PC-9 (cell line): ENCODE data around the gene SNX11. TPM values are rescaled to one million over a fixed set of nuclear protein-coding genes. Genes with fewer than 3 reads are reported as not detected.

ENCODE experiments used
- BruUV-seq: library from RNA; stranded (reverse); fragments of 400-500 nt; replicated peaks from 2 replicates; lab custom pipeline; 2021; lab: Mats Ljungman, UMichigan
- CTCF ChIA-PET: fragments of 300-600 bp; sonication (Branson Sonifier 250); formaldehyde crosslinking; loops from one replicate; lab custom pipeline; 2022; ENCODE audit warnings: antibody characterized with exemption; lab: Charles Lee
- POLR2A ChIA-PET: fragments of 300-600 bp; sonication (Branson Sonifier 250); formaldehyde crosslinking; loops from one replicate; lab custom pipeline; 2022; ENCODE audit warnings: antibody characterized with exemption; ENCODE audit not compliant: unreplicated experiment; lab: Charles Lee
- DNase-seq, 2 experiments: peaks; one replicate each; pipeline versions ENCODE4 v3.0.0 to v3.0.0-alpha.2; 2015 to 2022; ENCODE audit warnings: mixed read lengths in 1 of 2
- H2AFZ ChIP-seq: fragments of 200-600 bp; sonication (generic); 2 replicates; pipeline ENCODE4 v1.8.1; 2017; ENCODE audit warnings: antibody characterized with exemption
- H3F3A ChIP-seq: fragments of 200-600 bp; sonication (generic); 2 replicates; pipeline ENCODE4 v1.8.1; 2017; ENCODE audit warnings: antibody characterized with exemption, mild to moderate bottlenecking, low read depth; ENCODE audit not compliant: insufficient read depth
- H3K27ac ChIP-seq: fragments of 200-600 bp; sonication (generic); 2 replicates; pipeline ENCODE4 v1.6.1; 2016; ENCODE audit warnings: mixed run types
- H3K27me3 ChIP-seq: fragments of 200-600 bp; sonication (generic); 2 replicates; pipeline ENCODE4 v1.6.1; 2016; ENCODE audit warnings: low read depth, mixed run types; ENCODE audit not compliant: insufficient read depth
- H3K36me3 ChIP-seq: fragments of 200-600 bp; sonication (generic); 2 replicates; pipeline ENCODE4 v1.6.1; 2016; ENCODE audit warnings: low read depth, mixed run types
- H3K4me1 ChIP-seq: fragments of 200-600 bp; sonication (generic); replicated peaks from 2 replicates; pipeline ENCODE4 v1.6.1; 2016; ENCODE audit warnings: mixed run types; ENCODE audit not compliant: insufficient read depth
- H3K4me2 ChIP-seq: fragments of 200-600 bp; sonication (generic); 2 replicates; pipeline ENCODE4 v1.6.1; 2017; ENCODE audit warnings: mixed run types
- H3K4me3 ChIP-seq: fragments of 200-600 bp; sonication (generic); 2 replicates; pipeline ENCODE4 v1.6.1; 2016; ENCODE audit warnings: mixed run types
- H3K79me2 ChIP-seq: fragments of 200-600 bp; sonication (generic); 2 replicates; pipeline ENCODE4 v1.6.1; 2017; ENCODE audit warnings: low read depth, mixed run types
- H3K9me2 ChIP-seq: fragments of 200-600 bp; sonication (generic); 2 replicates; pipeline ENCODE4 v1.8.1; 2017; ENCODE audit warnings: mild to moderate bottlenecking; ENCODE audit not compliant: insufficient read depth
- H3K9me3 ChIP-seq: fragments of 200-600 bp; sonication (generic); 2 replicates; pipeline ENCODE4 v1.8.1; 2016; ENCODE audit warnings: low read depth; ENCODE audit not compliant: insufficient read depth
- H4K20me1 ChIP-seq: fragments of 200-600 bp; sonication (generic); 2 replicates; pipeline ENCODE4 v1.8.1; 2017; ENCODE audit not compliant: insufficient read depth
- EZH2 ChIP-seq: fragments of 200-600 bp; sonication (generic); IDR thresholded peaks from 2 replicates; pipeline ENCODE4 v1.8.0; 2017; ENCODE audit warnings: antibody characterized with exemption, low read depth
- intact Hi-C: fragments of 100-400 bp; cut with micrococcal nuclease; formaldehyde crosslinking; loops from one replicate; pipeline ENCODE4 v1.10.0; 2022; ENCODE audit not compliant: unreplicated experiment
- total RNA-seq: library from RNA; stranded (reverse); gene quantifications from 2 replicates; pipeline ENCODE4 v1.2.3, GENCODE V29; 2021
- TF ChIP-seq, protein P1 (sequence below): fragments of 200-600 bp; sonication (generic); conservative IDR thresholded peaks from 2 replicates; pipeline ENCODE4 v1.6.1; 2017; ENCODE audit warnings: mixed run types, antibody characterized with exemption, mild to moderate bottlenecking, moderate library complexity

The SNX11 gene
- total RNA-seq, 1 experiment from 2014 or later: 16.0 TPM

DNA sequence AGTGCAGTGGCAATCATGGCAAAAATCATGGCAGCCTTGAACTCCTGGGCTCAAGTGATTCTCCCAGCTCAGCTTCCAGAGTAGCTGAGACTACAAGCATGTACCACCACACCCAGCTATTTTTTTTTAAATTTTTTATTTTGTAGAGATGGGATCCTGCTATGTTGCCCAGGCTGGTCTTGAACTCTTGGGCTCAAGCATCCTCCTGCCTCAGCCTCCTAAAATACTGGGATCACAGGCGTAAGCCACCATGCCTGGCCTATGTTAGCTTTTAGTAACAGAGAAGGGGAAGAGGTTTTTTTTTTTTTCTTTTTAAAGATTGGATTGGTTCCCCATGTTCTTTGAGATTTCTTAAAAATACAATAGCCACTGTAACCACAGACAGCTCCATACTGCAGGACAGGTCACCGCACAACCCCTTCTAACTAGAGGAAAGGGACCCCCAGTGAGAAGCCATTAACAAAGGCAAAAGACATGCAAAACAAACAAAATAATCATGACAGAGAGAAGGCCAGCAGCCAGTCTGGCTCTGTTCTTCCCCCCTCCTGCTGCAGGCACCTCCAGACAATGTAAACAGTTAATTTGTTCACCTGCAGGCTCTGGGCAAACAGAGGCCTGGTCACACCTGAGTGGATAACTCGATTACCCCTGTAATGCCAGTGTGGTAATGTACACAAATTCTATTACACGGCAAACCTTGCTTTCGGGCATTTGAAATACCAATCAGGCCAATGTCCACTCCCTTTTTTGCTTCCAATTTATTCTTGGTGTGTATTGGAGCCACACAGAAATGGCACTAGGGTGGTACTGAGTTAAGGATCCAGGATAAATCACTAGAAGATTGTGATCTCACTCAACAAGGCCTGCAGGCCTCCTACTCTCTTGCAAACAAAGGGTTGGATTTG is 52.9 kb downstream of the SNX11 start:
- H3K4me1 ChIP-seq: no peaks in the 10 kb centered on the region
- CTCF ChIA-PET: interaction anchor here (0.6 kb wide), 1 partner anchor 14 kb away, joined by 3 read pairs; no protein-coding TSS in a partner anchor

GRCh38 chr17:48161127-48161905 is 53.8 kb downstream of the SNX11 start:
- H3K4me3 ChIP-seq: no peak overlapping the region
- no peak overlapping the region for H2AFZ ChIP-seq
- no peaks in the 10 kb centered on the region for H3F3A ChIP-seq
- H3K36me3 ChIP-seq: no peaks in the 10 kb centered on the region
- H3K27me3 ChIP-seq: no peaks in the 10 kb centered on the region
- no peak overlapping the region for H3K4me2 ChIP-seq
- H3K27ac ChIP-seq: no peak overlapping the region
- no peaks in the 10 kb centered on the region for H3K79me2 ChIP-seq
- ChIA-PET CTCF (no interaction called here), POLR2A (interaction anchor here (0.7 kb wide), 1 partner anchor 64 kb away, joined by 4 read pairs; no protein-coding TSS in a partner anchor)
- intact Hi-C loops: no loop called here
- no peaks in the 10 kb centered on the region for H3K9me3 ChIP-seq
- no peak for TF ChIP-seq EZH2
- TF ChIP-seq, protein P1, sequence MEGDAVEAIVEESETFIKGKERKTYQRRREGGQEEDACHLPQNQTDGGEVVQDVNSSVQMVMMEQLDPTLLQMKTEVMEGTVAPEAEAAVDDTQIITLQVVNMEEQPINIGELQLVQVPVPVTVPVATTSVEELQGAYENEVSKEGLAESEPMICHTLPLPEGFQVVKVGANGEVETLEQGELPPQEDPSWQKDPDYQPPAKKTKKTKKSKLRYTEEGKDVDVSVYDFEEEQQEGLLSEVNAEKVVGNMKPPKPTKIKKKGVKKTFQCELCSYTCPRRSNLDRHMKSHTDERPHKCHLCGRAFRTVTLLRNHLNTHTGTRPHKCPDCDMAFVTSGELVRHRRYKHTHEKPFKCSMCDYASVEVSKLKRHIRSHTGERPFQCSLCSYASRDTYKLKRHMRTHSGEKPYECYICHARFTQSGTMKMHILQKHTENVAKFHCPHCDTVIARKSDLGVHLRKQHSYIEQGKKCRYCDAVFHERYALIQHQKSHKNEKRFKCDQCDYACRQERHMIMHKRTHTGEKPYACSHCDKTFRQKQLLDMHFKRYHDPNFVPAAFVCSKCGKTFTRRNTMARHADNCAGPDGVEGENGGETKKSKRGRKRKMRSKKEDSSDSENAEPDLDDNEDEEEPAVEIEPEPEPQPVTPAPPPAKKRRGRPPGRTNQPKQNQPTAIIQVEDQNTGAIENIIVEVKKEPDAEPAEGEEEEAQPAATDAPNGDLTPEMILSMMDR: no peak
- no peaks in the 10 kb centered on the region for H3K4me1 ChIP-seq
- no peaks in the 10 kb centered on the region for H4K20me1 ChIP-seq
- DNase-seq: no peak
- no TSS peak for BruUV-seq
- no peaks in the 10 kb centered on the region for H3K9me2 ChIP-seq

More for the DNA sequence above, 52.9 kb downstream of the SNX11 start:
- Histone ChIP-seq H4K20me1 (no peaks in the 10 kb centered on the region), H3K4me2 (no peak overlapping the region), H3K36me3 (no peaks in the 10 kb centered on the region), H3K9me3 (no peaks in the 10 kb centered on the region), H3K4me3 (no peak overlapping the region), H3K27ac (no peak overlapping the region), H3K9me2 (no peaks in the 10 kb centered on the region), H3F3A (no peaks in the 10 kb centered on the region), H3K27me3 (no peaks in the 10 kb centered on the region), H3K79me2 (no peaks in the 10 kb centered on the region), H2AFZ (no peak overlapping the region)
- BruUV-seq: no TSS peak
- TF ChIP-seq EZH2: no peak
- DNase-seq: no peak
- intact Hi-C loops: no loop called here
- POLR2A ChIA-PET: interaction anchor here (0.5 kb wide), 1 partner anchor 130 kb away, joined by 3 read pairs; no protein-coding TSS in a partner anchor

DNA sequence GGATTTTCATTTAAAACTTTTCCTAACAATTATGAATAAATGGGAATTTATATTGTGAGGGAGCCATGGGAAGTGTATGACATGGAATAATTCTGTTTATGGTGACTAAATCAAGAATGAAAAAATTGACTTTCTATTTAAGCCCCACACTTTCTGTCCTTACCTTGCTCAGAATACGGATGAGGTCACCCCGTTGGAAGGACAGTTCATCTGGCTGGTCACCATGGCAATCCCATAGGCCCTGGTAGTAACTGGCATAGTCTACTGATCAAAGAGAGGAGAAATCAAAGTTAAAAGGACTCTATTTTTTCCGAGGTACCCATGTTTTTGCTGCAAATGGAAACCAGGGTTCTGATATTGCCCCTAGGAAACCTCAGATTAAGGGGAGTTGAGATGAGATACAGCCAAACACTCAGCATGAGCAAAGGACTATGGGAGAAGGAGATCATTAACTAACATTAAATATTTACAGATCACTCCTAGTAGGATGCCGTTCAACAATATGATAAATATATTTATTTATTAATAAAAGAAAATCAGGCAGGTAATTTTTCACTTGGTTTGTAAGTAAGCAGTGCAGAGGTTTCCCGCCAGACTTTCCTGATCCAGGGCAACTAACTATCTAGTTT is 54.9 kb downstream of the SNX11 start:
- BruUV-seq: no TSS peak
- Histone ChIP-seq H3K79me2 (no peaks in the 10 kb centered on the region), H3K9me2 (no peaks in the 10 kb centered on the region), H3F3A (no peaks in the 10 kb centered on the region), H3K4me1 (no peaks in the 10 kb centered on the region), H3K4me2 (no peak overlapping the region), H4K20me1 (no peaks in the 10 kb centered on the region), H3K27me3 (no peaks in the 10 kb centered on the region), H3K9me3 (no peaks in the 10 kb centered on the region), H2AFZ (no peak overlapping the region), H3K27ac (no peak overlapping the region), H3K4me3 (no peak overlapping the region), H3K36me3 (no peaks in the 10 kb centered on the region)
- no peak for DNase-seq
- intact Hi-C loops: no loop called here
- ChIA-PET CTCF (no interaction called here), POLR2A (interaction anchor here (0.7 kb wide), 1 partner anchor 65 kb away, joined by 4 read pairs; no protein-coding TSS in a partner anchor)
- TF ChIP-seq, protein P1: no peak
- no peak for TF ChIP-seq EZH2
